Neural cell (in vitro differentiated cells): ENCODE data around the gene PEX6. TPM values are rescaled to one million over a fixed set of nuclear protein-coding genes. Genes with fewer than 3 reads are reported as not detected.

ENCODE experiments used
- H2AFZ ChIP-seq: fragments of 200-600, 300-800 bp; sonication (generic), shearing (Covaris generic); 2 replicates; pipeline ENCODE4 v1.6.0; 2014; ENCODE audit warnings: low read depth, mild to moderate bottlenecking, antibody characterized with exemption, low read length, moderate library complexity
- H3F3A ChIP-seq: fragments of 200-600 bp; shearing (Covaris generic); 2 replicates; pipeline ENCODE4 v1.6.1; 2016; ENCODE audit warnings: mild to moderate bottlenecking, moderate library complexity, mixed read lengths, antibody characterized with exemption, low read length; ENCODE audit not compliant: insufficient read depth, poor library complexity, severe bottlenecking
- H3K27ac ChIP-seq: fragments of 200-600, 300-800 bp; sonication (generic), shearing (Covaris generic); 2 replicates; pipeline ENCODE4 v1.5.1; 2014; ENCODE audit warnings: mild to moderate bottlenecking, low read length, moderate library complexity
- H3K27me3 ChIP-seq: fragments of 300-800, 200-600 bp; sonication (generic), shearing (Covaris generic); 2 replicates; pipeline ENCODE4 v1.6.0; 2014; ENCODE audit warnings: mild to moderate bottlenecking, low read depth, low read length, moderate library complexity; ENCODE audit not compliant: insufficient read depth
- H3K36me3 ChIP-seq: fragments of 300-800, 200-600 bp; sonication (generic), shearing (Covaris generic); 2 replicates; pipeline ENCODE4 v1.5.1; 2014; ENCODE audit warnings: mild to moderate bottlenecking, antibody characterized with exemption, low read length, moderate library complexity; ENCODE audit not compliant: insufficient read depth
- H3K4me2 ChIP-seq: fragments of 300-800, 200-600 bp; sonication (generic), shearing (Covaris generic); 2 replicates; pipeline ENCODE4 v1.6.0; 2014; ENCODE audit warnings: mild to moderate bottlenecking, low read length
- H3K4me3 ChIP-seq: fragments of 300-800, 200-600 bp; sonication (generic), shearing (Covaris generic); 2 replicates; pipeline ENCODE4 v1.5.1; 2014; ENCODE audit warnings: mild to moderate bottlenecking, low read length, moderate library complexity
- H3K79me2 ChIP-seq: fragments of 200-600 bp; shearing (Covaris generic); replicated peaks from 2 replicates; pipeline ENCODE4 v1.6.0; 2014; ENCODE audit warnings: mild to moderate bottlenecking, low read length, moderate library complexity; ENCODE audit not compliant: insufficient read depth
- H3K9ac ChIP-seq: fragments of 300-800, 200-600 bp; sonication (generic), shearing (Covaris generic); 2 replicates; pipeline ENCODE4 v1.6.1; 2016; ENCODE audit warnings: mild to moderate bottlenecking, low read length, mixed read lengths
- H3K9me2 ChIP-seq: fragments of 200-600 bp; shearing (Covaris generic); 2 replicates; pipeline ENCODE4 v1.6.1; 2016; ENCODE audit warnings: mild to moderate bottlenecking, low read length, mixed read lengths; ENCODE audit not compliant: insufficient read depth
- H3K9me3 ChIP-seq: fragments of 200-600, 300-800 bp; sonication (generic), shearing (Covaris generic); 2 replicates; pipeline ENCODE4 v1.6.1; 2016; ENCODE audit warnings: mild to moderate bottlenecking, mixed run types, low read length, moderate library complexity, mixed read lengths
- H4K20me1 ChIP-seq: fragments of 200-600 bp; shearing (Covaris generic); 2 replicates; pipeline ENCODE4 v1.6.1; 2016; ENCODE audit warnings: mild to moderate bottlenecking, mixed run types; ENCODE audit not compliant: insufficient read depth
- CTCF ChIP-seq: fragments of 450-650 bp; IDR thresholded peaks from 2 replicates; pipeline ENCODE4 v1.5.1; 2014; ENCODE audit warnings: antibody characterized with exemption, mild to moderate bottlenecking, moderate library complexity; ENCODE audit not compliant: poor library complexity, severe bottlenecking
- EP300 ChIP-seq: fragments of 450-650 bp; conservative IDR thresholded peaks from 2 replicates; pipeline ENCODE4 v1.6.1; 2014; ENCODE audit warnings: antibody characterized with exemption, mild to moderate bottlenecking, moderate library complexity; ENCODE audit not compliant: poor library complexity, severe bottlenecking
- EZH2 ChIP-seq: fragments of 200-600, 300-800 bp; shearing (Covaris generic), sonication (generic); IDR thresholded peaks from 2 replicates; pipeline ENCODE4 v1.6.1; 2014; ENCODE audit warnings: antibody characterized with exemption, low read length, borderline replicate concordance, mild to moderate bottlenecking; ENCODE audit not compliant: insufficient read depth, poor library complexity, severe bottlenecking
- MXI1 ChIP-seq: fragments of 450-650 bp; conservative IDR thresholded peaks from 2 replicates; pipeline ENCODE4 v1.6.1; 2014; ENCODE audit warnings: antibody characterized with exemption, mild to moderate bottlenecking; ENCODE audit not compliant: poor library complexity, severe bottlenecking
- POLR2AphosphoS5 ChIP-seq: IDR thresholded peaks from 2 replicates; pipeline ENCODE4 v1.6.1; 2012
- RAD21 ChIP-seq: fragments of 450-650 bp; conservative IDR thresholded peaks from 2 replicates; pipeline ENCODE4 v1.6.1; 2014; ENCODE audit warnings: antibody characterized with exemption, mild to moderate bottlenecking, moderate library complexity
- REST ChIP-seq: IDR thresholded peaks from 2 replicates; pipeline ENCODE4 v1.6.1; 2012; ENCODE audit warnings: borderline replicate concordance
- SMC3 ChIP-seq: fragments of 450-650 bp; conservative IDR thresholded peaks from 2 replicates; pipeline ENCODE4 v1.6.1; 2014; ENCODE audit warnings: antibody characterized with exemption, mild to moderate bottlenecking, moderate library complexity; ENCODE audit not compliant: poor library complexity
- TAF1 ChIP-seq: IDR thresholded peaks from 2 replicates; pipeline ENCODE4 v1.6.1; 2012; ENCODE audit warnings: low read depth
- polyA plus RNA-seq: library from polyadenylated mRNA; depleted of rRNA; stranded (reverse); fragments of >200 nt; gene quantifications from 2 replicates; pipeline ENCODE4 v1.2.3, GENCODE V29; 2014

The PEX6 gene
- polyA plus RNA-seq, 1 donor from 2014 or later = 20.4 TPM

- H4K20me1 ChIP-seq = no peaks in the 10 kb centered on the region
Observed at GRCh38 chr6:42936398-42936797, 42.6 kb downstream of the PEX6 start.

GRCh38 chr6:42935322-42935721 lies 43.7 kb downstream of the PEX6 start:
- Histone ChIP-seq H3K79me2 (peaks cover 20% of the 10 kb centered on the region), H3K9me2 (no peaks in the 10 kb centered on the region), H3F3A (no peaks in the 10 kb centered on the region), H3K9me3 (no peaks in the 10 kb centered on the region), H2AFZ (no peak overlapping the region), H3K9ac (no peak overlapping the region), H3K4me3 (no peak overlapping the region), H3K27me3 (no peaks in the 10 kb centered on the region), H3K27ac (no peak overlapping the region), H4K20me1 (no peaks in the 10 kb centered on the region), H3K36me3 (no peaks in the 10 kb centered on the region), H3K4me2 (no peak overlapping the region)
- TF ChIP-seq MXI1 (no peak), POLR2AphosphoS5 (no peak)

More at GRCh38 chr6:42936398-42936797, 42.6 kb downstream of the PEX6 start:
- Histone ChIP-seq H3F3A (no peaks in the 10 kb centered on the region), H3K4me2 (no peak overlapping the region), H3K36me3 (no peaks in the 10 kb centered on the region), H3K9me2 (no peaks in the 10 kb centered on the region), H2AFZ (no peak overlapping the region), H3K9ac (no peak overlapping the region), H3K27me3 (no peaks in the 10 kb centered on the region), H3K4me3 (no peak overlapping the region), H3K27ac (no peak overlapping the region), H3K9me3 (no peaks in the 10 kb centered on the region), H3K79me2 (peaks cover 20% of the 10 kb centered on the region)
- TF ChIP-seq SMC3 (no peak), REST (no peak), MXI1 (no peak), RAD21 (no peak), EP300 (no peak), CTCF (no peak), POLR2AphosphoS5 (no peak), EZH2 (no peak), TAF1 (no peak)

GRCh38 chr6:42933205-42933604 lies 45.8 kb downstream of the PEX6 start:
- Histone ChIP-seq H3K4me3 (no peak overlapping the region), H3K79me2 (peaks cover 20% of the 10 kb centered on the region), H3K36me3 (no peaks in the 10 kb centered on the region), H3K9me3 (no peaks in the 10 kb centered on the region), H3K4me2 (no peak overlapping the region), H3K9ac (no peak overlapping the region), H4K20me1 (no peaks in the 10 kb centered on the region), H3K27ac (no peak overlapping the region), H2AFZ (no peak overlapping the region), H3K27me3 (no peaks in the 10 kb centered on the region), H3F3A (no peaks in the 10 kb centered on the region), H3K9me2 (no peaks in the 10 kb centered on the region)
- TF ChIP-seq EP300 (no peak), CTCF (no peak), RAD21 (no peak), MXI1 (no peak), EZH2 (no peak), SMC3 (no peak)
